Measurements from ENCODE around the gene PDSS2. TPM values are rescaled to one million over a fixed set of nuclear protein-coding genes. Genes with fewer than 3 reads are reported as not detected.
"Not testable (repeated sequence)": the region's sequence is repeated elsewhere in the genome, so short reads cannot be mapped to it uniquely, and the experiment has no call there.

PDSS2 gene
- polyA plus RNA-seq, 4 donors = 16.1 to 20.4 (median 18.7) TPM

- DNase-seq (ENCODE audit: low read depth in 4 of 4, low spot score in 3 of 4) = no peak
Measured at GRCh38 chr6:107128577-107128976, 330.8 kb downstream of the PDSS2 start.

DNA sequence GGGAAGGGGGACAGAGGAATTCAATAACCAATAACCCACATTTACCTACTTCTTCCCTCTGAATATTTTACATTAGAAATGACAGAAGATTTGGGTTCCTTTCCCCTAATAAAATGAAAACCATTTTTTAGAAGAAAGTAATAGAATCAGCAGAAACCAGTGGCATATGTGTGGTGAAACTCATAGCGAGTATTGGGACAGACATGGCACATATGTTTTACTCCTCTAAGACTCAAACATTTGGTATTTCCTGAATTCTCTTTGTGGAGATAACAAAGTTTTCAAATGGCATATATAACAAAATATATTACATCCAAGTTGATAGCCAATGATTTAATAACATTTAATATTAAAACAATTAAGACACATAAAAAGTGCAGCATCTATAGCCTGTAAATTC is 331.2 kb downstream of the PDSS2 start:
- no peak for DNase-seq (ENCODE audit: low read depth in 4 of 4, low spot score in 3 of 4)

DNA sequence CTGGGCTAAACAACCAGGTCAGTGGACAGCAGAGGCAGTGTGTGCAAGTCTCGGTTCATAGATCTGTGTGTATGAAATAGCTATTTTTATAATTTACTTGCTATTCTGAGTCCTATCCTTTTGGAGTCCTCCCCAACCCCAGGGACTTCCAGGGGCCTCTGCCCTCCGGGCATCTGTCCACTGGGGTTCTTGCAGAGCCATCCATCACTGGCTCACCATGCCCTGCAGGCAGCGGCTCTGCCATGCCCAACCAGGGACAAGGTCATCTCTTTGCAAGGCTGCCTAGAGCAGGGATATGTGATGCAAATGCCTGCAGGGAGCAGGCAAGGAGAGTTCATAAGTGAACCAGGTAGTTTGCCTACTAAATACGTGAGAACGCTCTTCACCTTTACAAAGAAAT is 333.6 kb downstream of the PDSS2 start:
- DNase-seq (ENCODE audit: low read depth in 4 of 4, low spot score in 3 of 4) = no peak

DNA sequence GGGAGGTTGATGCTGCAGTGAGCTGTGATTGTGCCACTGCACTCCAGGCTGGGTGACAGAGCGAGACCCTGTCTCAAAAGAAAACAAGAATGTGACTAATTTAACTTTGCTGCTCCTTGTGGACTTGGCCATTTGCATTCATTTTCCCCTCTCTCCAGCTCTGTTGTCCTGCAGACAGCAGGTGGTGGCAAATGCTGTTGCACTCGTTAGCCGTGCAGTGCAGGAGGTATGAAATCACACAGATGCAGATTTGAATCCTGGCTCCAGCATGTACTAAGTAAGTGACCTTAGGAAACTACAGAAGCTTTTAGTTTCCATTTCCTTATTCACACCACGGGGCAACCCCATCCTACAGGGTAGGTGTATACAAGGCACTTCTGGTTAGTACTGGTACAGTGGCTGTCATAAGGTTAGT is 334.4 kb downstream of the PDSS2 start:
- no peak for DNase-seq (ENCODE audit: low read depth in 4 of 4, low spot score in 3 of 4)

- DNase-seq (ENCODE audit: low read depth in 4 of 4, low spot score in 3 of 4) = no peak
Measured at GRCh38 chr6:107123501-107123900, 335.9 kb downstream of the PDSS2 start.

- no peak for DNase-seq (ENCODE audit: low read depth in 4 of 4, low spot score in 3 of 4)
Measured at GRCh38 chr6:107122748-107123147, 336.6 kb downstream of the PDSS2 start.

GRCh38 chr6:107121964-107122495 is 337.3 kb downstream of the PDSS2 start:
- no peak for DNase-seq (ENCODE audit: low read depth in 4 of 4, low spot score in 3 of 4)

- DNase-seq (ENCODE audit: low read depth in 4 of 4, low spot score in 3 of 4) = no peak
Measured at GRCh38 chr6:107121266-107121665, 338.1 kb downstream of the PDSS2 start.

DNA sequence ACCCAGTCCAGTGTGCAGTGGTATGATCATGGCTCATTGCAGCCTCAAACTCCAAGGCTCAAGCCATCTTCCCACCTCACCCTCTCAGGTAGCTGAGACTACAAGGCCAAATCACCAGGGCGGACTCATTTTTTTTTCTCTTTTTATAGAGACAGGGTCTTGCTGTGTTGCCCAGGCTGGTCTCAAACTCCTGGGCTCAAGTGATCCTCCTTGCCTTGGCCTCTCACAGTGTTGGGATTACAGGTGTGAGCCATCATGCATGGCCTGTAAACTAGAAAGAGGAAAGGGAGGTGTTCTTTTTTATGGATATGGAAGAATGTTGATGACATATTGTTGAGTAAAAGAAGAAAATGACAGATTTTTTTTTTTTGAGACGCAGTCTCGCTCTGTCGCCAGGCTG is 339.0 kb downstream of the PDSS2 start:
- DNase-seq (ENCODE audit: low read depth in 4 of 4, low spot score in 3 of 4) = no peak

DNA sequence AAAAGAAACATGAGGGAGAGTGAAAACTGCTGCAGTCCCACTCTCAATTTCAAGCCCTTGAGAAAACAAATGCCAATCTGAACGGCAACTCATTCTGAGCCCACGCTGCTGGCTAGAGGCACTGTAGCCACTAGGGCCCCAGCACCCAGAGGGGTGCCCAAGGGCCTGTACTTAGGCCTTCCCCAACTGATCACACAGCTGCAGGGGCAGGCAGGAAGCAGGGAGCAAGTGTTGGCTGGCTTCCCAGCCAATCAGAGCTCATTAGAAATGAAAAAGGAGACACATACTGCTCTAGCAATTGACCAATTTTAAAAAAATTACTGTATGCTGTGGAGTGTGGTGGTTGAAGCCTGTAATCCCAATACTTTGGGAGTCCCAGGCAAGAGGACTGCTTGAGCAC is 340.4 kb downstream of the PDSS2 start:
- DNase-seq (ENCODE audit: low read depth in 4 of 4, low spot score in 3 of 4) = no peak

DNA sequence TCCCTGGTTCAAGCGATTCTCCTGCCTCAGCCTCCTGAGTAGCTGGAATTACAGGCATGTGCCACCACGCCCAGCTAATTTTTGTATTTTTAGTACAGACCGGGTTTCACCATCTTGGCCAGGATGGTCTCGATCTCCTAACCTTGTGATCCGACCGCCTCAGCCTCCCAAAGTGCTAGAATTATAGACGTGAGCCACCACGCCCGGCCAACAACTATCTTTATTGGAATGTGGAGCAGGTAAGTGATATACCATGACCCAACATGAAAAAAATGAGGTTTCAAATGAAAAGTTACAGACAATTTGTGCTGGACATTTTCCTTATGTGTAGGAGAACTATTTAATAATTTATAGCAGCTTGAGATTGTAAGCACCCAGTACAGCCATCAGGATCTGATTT is 340.8 kb downstream of the PDSS2 start:
- not testable (repeated sequence) for DNase-seq (ENCODE audit: low read depth in 4 of 4, low spot score in 3 of 4)

DNA sequence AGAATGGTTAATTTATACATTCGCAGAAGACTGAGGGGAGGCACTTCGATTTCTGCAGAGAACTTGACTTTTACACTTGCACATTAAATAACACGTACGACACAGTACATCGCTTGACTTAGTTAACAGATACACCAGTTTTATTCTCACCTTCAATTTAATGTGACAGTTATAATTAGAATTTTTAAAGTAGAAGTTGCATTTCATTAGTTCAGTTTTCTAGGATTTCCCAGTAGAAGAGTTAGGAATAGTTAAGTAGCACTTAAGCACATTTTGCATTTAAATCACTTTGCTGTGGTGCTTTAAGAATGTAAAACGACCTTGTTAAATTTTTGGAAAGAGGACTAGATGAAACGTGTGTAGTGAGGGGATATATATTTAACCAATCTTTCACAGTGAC is 342.4 kb downstream of the PDSS2 start:
- no peak for DNase-seq (ENCODE audit: low read depth in 4 of 4, low spot score in 3 of 4)

DNA sequence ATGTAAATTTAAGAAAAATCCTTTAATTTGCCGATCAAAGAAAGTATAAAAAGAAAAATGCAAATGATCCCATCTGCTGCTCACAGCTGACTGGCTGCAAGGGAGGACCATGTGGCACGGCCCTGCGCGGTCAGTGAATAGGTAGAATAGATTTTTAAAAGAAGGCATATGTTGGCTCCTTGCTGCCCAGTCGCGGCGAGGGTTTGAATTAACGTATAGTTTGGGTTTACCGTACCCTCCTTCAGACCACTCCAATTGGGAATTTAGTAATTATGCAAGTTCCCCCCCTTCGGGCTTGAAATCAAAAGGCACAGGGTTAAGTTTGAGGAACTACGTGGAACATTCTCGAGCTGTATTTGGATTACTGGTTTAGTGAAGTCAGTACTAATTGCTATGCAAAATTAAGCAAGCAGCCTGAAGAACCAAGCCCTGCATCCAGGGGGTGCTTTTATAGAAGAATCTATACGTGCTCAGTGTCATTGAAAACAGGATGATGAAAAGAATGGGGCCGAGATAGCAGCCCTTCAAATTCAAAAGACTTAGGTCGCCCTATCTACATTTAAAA is 343.0 kb downstream of the PDSS2 start:
- peak in 1 of 4 donors; percentile 27 for DNase-seq (ENCODE audit: low read depth in 4 of 4, low spot score in 3 of 4)

DNA sequence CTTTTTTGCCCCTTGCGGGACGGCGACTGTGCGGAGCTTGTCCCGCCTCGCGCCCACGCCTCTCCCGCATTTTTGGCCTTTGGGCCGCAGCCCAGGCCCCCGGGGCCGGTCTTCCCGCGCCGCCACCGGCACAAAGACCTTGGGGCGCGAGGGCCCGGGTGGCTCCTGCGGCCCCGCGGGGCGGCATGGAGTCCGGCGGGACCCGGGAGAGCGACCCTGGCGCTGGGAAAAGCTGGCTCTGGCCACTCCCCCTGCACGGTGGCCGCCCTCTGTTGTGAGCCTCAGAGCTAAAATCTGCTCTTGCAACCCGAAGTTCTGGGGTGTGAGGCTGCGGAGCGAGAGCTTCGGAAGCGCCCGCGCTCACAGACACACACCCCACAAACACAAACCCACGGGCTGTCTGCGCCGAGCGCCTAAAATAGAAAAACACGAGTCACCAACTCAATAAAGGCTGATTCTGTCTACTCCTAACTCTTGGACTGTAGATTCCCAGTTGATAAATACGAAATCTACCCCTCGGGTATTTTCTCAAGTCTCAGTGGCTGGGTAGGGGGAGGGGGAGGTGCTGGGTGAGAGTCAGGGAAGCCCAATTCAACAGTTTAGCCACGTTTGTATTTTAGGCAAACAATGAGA is 343.6 kb downstream of the PDSS2 start:
- DNase-seq (ENCODE audit: low read depth in 4 of 4, low spot score in 3 of 4) = peak in 1 of 4 donors; percentile 45

DNA sequence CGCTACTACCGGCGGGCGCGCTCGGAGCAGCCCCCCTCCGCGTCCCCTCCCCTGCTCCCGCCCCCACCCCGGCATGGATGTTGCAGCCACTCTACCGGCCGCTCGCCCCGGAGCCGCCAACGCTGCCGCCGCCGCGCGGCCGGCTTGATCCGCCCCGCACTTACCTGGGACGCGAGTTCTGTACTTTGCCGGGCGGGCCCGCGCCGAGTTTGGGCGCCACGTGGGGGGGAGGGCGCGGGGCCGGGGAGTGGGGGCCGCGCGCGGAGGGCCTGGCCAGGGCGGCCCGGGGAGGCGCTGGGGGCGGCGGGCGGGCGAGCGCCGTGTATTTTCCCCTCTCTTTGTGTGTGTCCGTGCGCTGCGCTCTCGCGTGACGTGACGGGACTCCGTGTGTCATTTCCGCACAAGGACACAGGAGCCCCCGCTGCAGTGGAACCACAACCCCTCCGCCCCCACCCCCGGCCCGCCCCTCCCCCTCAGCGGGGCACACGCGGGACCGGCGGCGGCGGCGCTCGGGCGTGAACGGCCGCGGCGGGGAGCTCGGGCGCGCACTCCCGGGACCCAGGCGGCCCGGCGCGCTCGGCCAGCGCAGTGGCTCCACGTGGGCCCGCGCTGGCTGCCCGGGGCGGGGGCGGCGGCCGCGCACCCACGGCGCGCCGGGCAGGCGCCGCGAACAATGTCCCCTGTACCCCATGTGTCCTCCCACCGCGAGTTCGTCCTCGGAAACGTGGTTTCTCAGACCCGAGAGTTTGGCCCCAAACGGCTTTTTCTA is 344.3 kb downstream of the PDSS2 start, which contains the start of gene BEND3:
Gene BEND3 (minus strand): TSS at position 590 of the 769 bp plus-strand sequence. CDS start 16,230 bp downstream, outside the sequence.
- peak in 1 of 4 donors; percentile 24 for DNase-seq (ENCODE audit: low read depth in 4 of 4, low spot score in 3 of 4)

- DNase-seq (ENCODE audit: low read depth in 4 of 4, low spot score in 3 of 4) = peak in 3 of 4 donors; percentile 69 to 76 (median 73)
Measured at GRCh38 chr6:107114213-107114925, 345.0 kb downstream of the PDSS2 start.

- no peak for DNase-seq (ENCODE audit: low read depth in 4 of 4, low spot score in 3 of 4)
Measured at GRCh38 chr6:107110200-107110599, 349.2 kb downstream of the PDSS2 start.

DNA sequence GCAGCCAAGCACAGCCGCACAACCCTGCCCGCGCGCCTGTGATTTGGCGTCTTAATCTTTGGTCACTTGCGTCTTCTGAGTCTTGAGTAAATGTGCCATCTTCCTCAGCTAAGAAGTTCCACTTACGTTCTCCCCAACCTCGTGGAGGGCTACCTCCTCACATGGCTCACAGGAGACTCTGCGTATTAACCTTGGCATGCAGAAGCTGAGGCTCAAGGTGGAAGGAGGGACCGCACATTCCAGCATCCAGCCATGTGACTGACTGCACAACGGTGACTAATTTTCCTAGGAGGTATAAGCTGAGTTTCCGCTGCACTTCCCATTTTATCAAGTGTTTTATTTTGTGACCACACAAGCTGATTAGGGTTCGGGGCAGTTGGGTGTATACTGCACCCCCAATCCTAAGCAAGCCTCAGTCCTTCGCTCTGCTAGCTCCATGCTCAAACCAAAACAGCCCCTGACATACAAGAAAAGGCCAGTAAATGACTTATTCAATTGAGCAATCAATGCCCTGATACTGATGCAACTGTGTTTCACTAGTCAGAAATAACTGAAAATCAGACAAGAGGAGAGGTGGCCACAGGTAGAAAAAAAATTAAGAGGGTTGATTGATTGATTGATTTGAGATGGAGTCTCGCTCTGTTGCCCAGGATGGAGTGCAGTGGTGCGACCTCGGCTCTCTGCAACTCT is 351.0 kb downstream of the PDSS2 start:
- DNase-seq (ENCODE audit: low read depth in 4 of 4, low spot score in 3 of 4) = no peak

DNA sequence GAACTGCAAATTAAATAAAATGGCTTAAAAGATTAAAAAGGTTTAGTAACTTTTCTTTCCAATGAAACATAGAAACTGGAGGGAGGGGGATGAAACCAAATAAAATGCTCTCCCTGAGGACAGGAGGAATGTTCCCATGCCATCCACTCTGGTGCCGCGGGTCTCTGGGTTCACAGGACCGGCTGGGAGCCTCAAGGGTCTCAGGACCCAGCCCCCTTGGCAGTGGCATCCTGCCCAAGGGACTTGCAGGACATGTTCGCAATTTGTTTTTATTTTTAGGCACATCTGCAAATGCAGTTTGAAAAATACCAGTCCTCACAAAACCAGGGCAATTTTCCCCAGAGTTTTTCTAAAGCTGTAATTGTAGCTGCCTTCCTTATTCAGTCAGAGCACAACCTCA is 351.6 kb downstream of the PDSS2 start:
- DNase-seq (ENCODE audit: low read depth in 4 of 4, low spot score in 3 of 4) = no peak

- no peak for DNase-seq (ENCODE audit: low read depth in 4 of 4, low spot score in 3 of 4)
Measured at GRCh38 chr6:107106165-107106564, 353.2 kb downstream of the PDSS2 start.

All from left renal pelvis (tissue), 4 donors.